ENCODE measurements around the gene VTI1A. TPM values are rescaled to one million over a fixed set of nuclear protein-coding genes. Genes with fewer than 3 reads are reported as not detected.

Gene VTI1A
- total and polyA plus RNA-seq, 2 of the 13 experiments (the other 11 are each of a cell fraction or from before 2014, with no cell fraction given), result 11.7 to 32.7 TPM

GRCh38 chr10:112536663-112537062 is 89.6 kb downstream of the VTI1A start:
- no peak overlapping the region for H3K4me2 ChIP-seq (ENCODE audit: low read depth, low read length)
- in situ Hi-C loops (cut with HindIII; ENCODE audit: extremely low pct_ligation_motif_present, low pct_unique_long_range_greater_than_20kb) (no loop called here), intact Hi-C loops (cut with micrococcal nuclease; ENCODE audit: unreplicated experiment) (no loop called here)
- no TSS peak for BruUV-seq (replicated peaks)
- no peak overlapping the region for H2AFZ ChIP-seq (ENCODE audit: low read length)
- no peak overlapping the region for H3K4me3 ChIP-seq (replicated peaks in 1 of 3; ENCODE audit: insufficient read depth in 1 of 3, low read depth in 2 of 3, low read length in 3 of 3)
- peaks cover 2 to 8% of the 10 kb centered on the region in 2 experiments; a peak in 3 of 5 replicates for H3K36me3 ChIP-seq (replicated peaks in 1 of 2; ENCODE audit: control insufficient read depth in 1 of 2, insufficient read depth in 2 of 2, low read length in 2 of 2)
- H3K4me1 ChIP-seq (ENCODE audit: insufficient read depth, low read length), result peaks cover 13% of the 10 kb centered on the region
- no peak overlapping the region for H3K27ac ChIP-seq (ENCODE audit: extremely low read length, insufficient read depth, low read length)
- WGBS (ENCODE audit: low lambda C conversion rate), result 97% methylated on average over 8 of the region's 8 CpGs
- ATAC-seq, result no peak
- ChIA-PET POLR2A (no interaction called here), CTCF (ENCODE audit: low intra/inter-chr PET ratio, low total read pairs) (no interaction called here)
- H4K20me1 ChIP-seq (ENCODE audit: insufficient read depth, low read length), result no peaks in the 10 kb centered on the region
- FAIRE-seq, result no peak
- no peak overlapping the region for H3K9ac ChIP-seq (ENCODE audit: insufficient read depth, low read depth, low read length)
- no peaks in the 10 kb centered on the region for H3K27me3 ChIP-seq (ENCODE audit: control insufficient read depth in 1 of 2, insufficient read depth in 2 of 2, low read length in 2 of 2)
- H3K79me2 ChIP-seq (ENCODE audit: insufficient read depth, low read length), result no peaks in the 10 kb centered on the region
- no peaks in the 10 kb centered on the region for H3K9me3 ChIP-seq (ENCODE audit: low read length)
- no peak for DNase-seq (ENCODE audit: low spot score)
- TF ChIP-seq ZNF546 (CRISPR knock-in tag; conservative IDR thresholded peaks at IDR 0.05) (no peak), TGIF2 (CRISPR knock-in tag; IDR thresholded peaks at IDR 0.05) (no peak), KLF9 (CRISPR knock-in tag; IDR thresholded peaks at IDR 0.05; ENCODE audit: low read depth) (no peak), CREB1 (IDR thresholded peaks at IDR 0.05) (no peak), CREB1 (CRISPR knock-in tag; IDR thresholded peaks at IDR 0.05) (no peak), ONECUT2 (CRISPR knock-in tag; IDR thresholded peaks at IDR 0.05) (no peak), ISX (CRISPR knock-in tag; conservative IDR thresholded peaks at IDR 0.05) (no peak), HMGA1 (CRISPR knock-in tag; conservative IDR thresholded peaks at IDR 0.05) (no peak), ZNF710 (CRISPR knock-in tag; IDR thresholded peaks at IDR 0.05; ENCODE audit: borderline replicate concordance) (no peak), ZNF670 (CRISPR knock-in tag; IDR thresholded peaks at IDR 0.05; ENCODE audit: borderline replicate concordance) (no peak), SCMH1 (CRISPR knock-in tag; IDR thresholded peaks at IDR 0.05; ENCODE audit: borderline replicate concordance) (no peak)
- TF ChIP-seq, protein P1, sequence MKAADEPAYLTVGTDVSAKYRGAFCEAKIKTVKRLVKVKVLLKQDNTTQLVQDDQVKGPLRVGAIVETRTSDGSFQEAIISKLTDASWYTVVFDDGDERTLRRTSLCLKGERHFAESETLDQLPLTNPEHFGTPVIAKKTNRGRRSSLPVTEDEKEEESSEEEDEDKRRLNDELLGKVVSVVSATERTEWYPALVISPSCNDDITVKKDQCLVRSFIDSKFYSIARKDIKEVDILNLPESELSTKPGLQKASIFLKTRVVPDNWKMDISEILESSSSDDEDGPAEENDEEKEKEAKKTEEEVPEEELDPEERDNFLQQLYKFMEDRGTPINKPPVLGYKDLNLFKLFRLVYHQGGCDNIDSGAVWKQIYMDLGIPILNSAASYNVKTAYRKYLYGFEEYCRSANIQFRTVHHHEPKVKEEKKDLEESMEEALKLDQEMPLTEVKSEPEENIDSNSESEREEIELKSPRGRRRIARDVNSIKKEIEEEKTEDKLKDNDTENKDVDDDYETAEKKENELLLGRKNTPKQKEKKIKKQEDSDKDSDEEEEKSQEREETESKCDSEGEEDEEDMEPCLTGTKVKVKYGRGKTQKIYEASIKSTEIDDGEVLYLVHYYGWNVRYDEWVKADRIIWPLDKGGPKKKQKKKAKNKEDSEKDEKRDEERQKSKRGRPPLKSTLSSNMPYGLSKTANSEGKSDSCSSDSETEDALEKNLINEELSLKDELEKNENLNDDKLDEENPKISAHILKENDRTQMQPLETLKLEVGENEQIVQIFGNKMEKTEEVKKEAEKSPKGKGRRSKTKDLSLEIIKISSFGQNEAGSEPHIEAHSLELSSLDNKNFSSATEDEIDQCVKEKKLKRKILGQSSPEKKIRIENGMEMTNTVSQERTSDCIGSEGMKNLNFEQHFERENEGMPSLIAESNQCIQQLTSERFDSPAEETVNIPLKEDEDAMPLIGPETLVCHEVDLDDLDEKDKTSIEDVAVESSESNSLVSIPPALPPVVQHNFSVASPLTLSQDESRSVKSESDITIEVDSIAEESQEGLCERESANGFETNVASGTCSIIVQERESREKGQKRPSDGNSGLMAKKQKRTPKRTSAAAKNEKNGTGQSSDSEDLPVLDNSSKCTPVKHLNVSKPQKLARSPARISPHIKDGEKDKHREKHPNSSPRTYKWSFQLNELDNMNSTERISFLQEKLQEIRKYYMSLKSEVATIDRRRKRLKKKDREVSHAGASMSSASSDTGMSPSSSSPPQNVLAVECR (CRISPR knock-in tag; IDR thresholded peaks at IDR 0.05; ENCODE audit: borderline replicate concordance), result no peak
- TF ChIP-seq, protein P2, sequence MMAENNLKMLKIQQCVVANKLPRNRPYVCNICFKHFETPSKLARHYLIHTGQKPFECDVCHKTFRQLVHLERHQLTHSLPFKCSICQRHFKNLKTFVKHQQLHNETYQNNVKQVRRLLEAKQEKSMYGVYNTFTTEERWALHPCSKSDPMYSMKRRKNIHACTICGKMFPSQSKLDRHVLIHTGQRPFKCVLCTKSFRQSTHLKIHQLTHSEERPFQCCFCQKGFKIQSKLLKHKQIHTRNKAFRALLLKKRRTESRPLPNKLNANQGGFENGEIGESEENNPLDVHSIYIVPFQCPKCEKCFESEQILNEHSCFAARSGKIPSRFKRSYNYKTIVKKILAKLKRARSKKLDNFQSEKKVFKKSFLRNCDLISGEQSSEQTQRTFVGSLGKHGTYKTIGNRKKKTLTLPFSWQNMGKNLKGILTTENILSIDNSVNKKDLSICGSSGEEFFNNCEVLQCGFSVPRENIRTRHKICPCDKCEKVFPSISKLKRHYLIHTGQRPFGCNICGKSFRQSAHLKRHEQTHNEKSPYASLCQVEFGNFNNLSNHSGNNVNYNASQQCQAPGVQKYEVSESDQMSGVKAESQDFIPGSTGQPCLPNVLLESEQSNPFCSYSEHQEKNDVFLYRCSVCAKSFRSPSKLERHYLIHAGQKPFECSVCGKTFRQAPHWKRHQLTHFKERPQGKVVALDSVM (CRISPR knock-in tag; IDR thresholded peaks at IDR 0.05), result no peak

Measured in HepG2 (cell line).